IMR-90 (cell line): ENCODE measurements around the gene CNST. TPM values are rescaled to one million over a fixed set of nuclear protein-coding genes. Genes with fewer than 3 reads are reported as not detected.

Source experiments
- ATAC-seq: fragments of 200-7000 bp; cut with Tn5 transposase; 2 replicates; pipeline ENCODE4 v1.9.1; 2020; ENCODE audit warnings: low read depth, mild to moderate bottlenecking, moderate library complexity
- BruUV-seq: library from RNA; stranded (reverse); fragments of 400-500 nt; replicated peaks from 2 replicates; lab custom pipeline; 2021; lab: Mats Ljungman, UMichigan
- CTCF ChIA-PET: fragments of 300-600 bp; formaldehyde crosslinking; extraction: SDS; loops from one replicate; lab custom pipeline; 2021; ENCODE audit warnings: antibody characterized with exemption; lab: Yijun Ruan, JAX
- POLR2A ChIA-PET: fragments of 300-600 bp; sonication (Branson Sonifier 250); formaldehyde crosslinking; loops from one replicate; lab custom pipeline; 2022; ENCODE audit warnings: antibody characterized with exemption; ENCODE audit not compliant: unreplicated experiment; lab: Charles Lee
- DNase-seq: peaks from one replicate; pipeline ENCODE4 v3.0.0; 2013
- H2AFZ ChIP-seq: replicated peaks from 2 replicates; pipeline ENCODE3; 2013; ENCODE audit warnings: low read length, mild to moderate bottlenecking; ENCODE audit not compliant: poor library complexity
- H2AK5ac ChIP-seq: 2 replicates; pipeline ENCODE4 v1.6.1; 2013; ENCODE audit warnings: low read depth, low read length, inconsistent platforms
- H2AK9ac ChIP-seq: replicated peaks from 2 replicates; pipeline ENCODE3; 2013; ENCODE audit warnings: mild to moderate bottlenecking, low read depth, low read length, moderate library complexity; ENCODE audit not compliant: poor library complexity
- H2BK120ac ChIP-seq: 2 replicates; pipeline ENCODE4 v1.6.1; 2013; ENCODE audit warnings: low read depth, low read length, inconsistent platforms
- H2BK15ac ChIP-seq: 3 replicates; pipeline ENCODE4 v1.6.1; 2013; ENCODE audit warnings: low read depth, low read length, inconsistent platforms
- H2BK20ac ChIP-seq: 2 replicates; pipeline ENCODE4 v1.6.1; 2013; ENCODE audit warnings: low read depth, mild to moderate bottlenecking, inconsistent platforms, low read length, moderate library complexity
- H2BK5ac ChIP-seq: 2 replicates; pipeline ENCODE4 v1.6.1; 2013; ENCODE audit warnings: mild to moderate bottlenecking, low read depth, low read length, inconsistent platforms; ENCODE audit not compliant: poor library complexity, severe bottlenecking
- H3K14ac ChIP-seq: replicated peaks from 2 replicates; pipeline ENCODE4 v1.6.1; 2013; ENCODE audit warnings: low read depth, low read length, inconsistent platforms
- H3K18ac ChIP-seq: 2 replicates; pipeline ENCODE4 v1.6.1; 2013; ENCODE audit warnings: low read depth, low read length, control low read depth
- H3K23ac ChIP-seq: 2 replicates; pipeline ENCODE4 v1.6.1; 2013; ENCODE audit warnings: low read depth, low read length, inconsistent platforms
- H3K27ac ChIP-seq: 2 replicates; pipeline ENCODE4 v1.5.1; 2013; ENCODE audit warnings: mild to moderate bottlenecking, control low read depth, low read length; ENCODE audit not compliant: insufficient read depth
- H3K27me3 ChIP-seq: 2 replicates; pipeline ENCODE4 v1.6.1; 2013; ENCODE audit warnings: low read length; ENCODE audit not compliant: control insufficient read depth, insufficient read depth
- H3K36me3 ChIP-seq: 2 replicates; pipeline ENCODE4 v1.6.1; 2013; ENCODE audit warnings: low read length, mixed read lengths; ENCODE audit not compliant: control insufficient read depth, insufficient read depth
- H3K4ac ChIP-seq: 2 replicates; pipeline ENCODE4 v1.6.1; 2013; ENCODE audit warnings: low read depth, low read length, inconsistent platforms
- H3K4me1 ChIP-seq: 2 replicates; pipeline ENCODE4 v1.6.1; 2013; ENCODE audit warnings: low read length, mixed read lengths; ENCODE audit not compliant: control insufficient read depth, insufficient read depth
- H3K4me2 ChIP-seq: 2 replicates; pipeline ENCODE4 v1.6.1; 2013; ENCODE audit warnings: low read depth, mild to moderate bottlenecking, control low read depth, low read length, moderate library complexity
- H3K4me3 ChIP-seq: 2 replicates; pipeline ENCODE4 v1.5.1; 2013; ENCODE audit warnings: low read depth, mild to moderate bottlenecking, control low read depth, low read length, moderate library complexity; ENCODE audit not compliant: insufficient read depth
- H3K56ac ChIP-seq: 2 replicates; pipeline ENCODE4 v1.6.1; 2013; ENCODE audit warnings: low read length, inconsistent platforms; ENCODE audit not compliant: insufficient read depth; ENCODE audit errors: extremely low read depth
- H3K79me1 ChIP-seq, 2 experiments: 2 replicates each; pipeline ENCODE4 v1.6.1; 2013; ENCODE audit warnings: low read length in 2 of 2, inconsistent platforms in 1 of 2, low read depth in 1 of 2
- H3K9ac ChIP-seq: 2 replicates; pipeline ENCODE4 v1.6.1; 2013; ENCODE audit warnings: low read depth, low read length, control low read depth
- H3K9me1 ChIP-seq: 2 replicates; pipeline ENCODE4 v1.6.1; 2013; ENCODE audit warnings: low read length, inconsistent platforms; ENCODE audit not compliant: insufficient read depth
- H3K9me3 ChIP-seq: 2 replicates; pipeline ENCODE4 v1.6.1; 2013; ENCODE audit warnings: low read length; ENCODE audit not compliant: control insufficient read depth, insufficient read depth
- H4K20me1 ChIP-seq: 2 replicates; pipeline ENCODE4 v1.6.1; 2013; ENCODE audit warnings: low read length, inconsistent platforms; ENCODE audit not compliant: insufficient read depth
- H4K5ac ChIP-seq: 2 replicates; pipeline ENCODE4 v1.6.1; 2013; ENCODE audit warnings: mild to moderate bottlenecking, low read depth, low read length, control low read depth
- H4K8ac ChIP-seq, 2 experiments: 2 replicates each; pipeline ENCODE4 v1.6.1; 2013; ENCODE audit warnings: low read depth in 2 of 2, low read length in 2 of 2, control low read depth in 1 of 2, inconsistent platforms in 1 of 2
- H4K91ac ChIP-seq: 2 replicates; pipeline ENCODE4 v1.6.1; 2013; ENCODE audit warnings: low read depth, low read length, inconsistent platforms; ENCODE audit not compliant: insufficient read depth
- MAFK ChIP-seq: IDR thresholded peaks from 2 replicates; pipeline ENCODE4 v1.6.1; 2012; ENCODE audit warnings: low read depth, low read length, improper control_type of control experiment
- WGBS, 2 experiments: methylation state at CpG; one replicate each; pipeline versions ENCODE4 v1.1.5 to v1.1.7; 2013; ENCODE audit warnings: missing lambda C conversion rate in 2 of 2; ENCODE audit not compliant: insufficient read length in 1 of 2; ENCODE audit errors: extremely low coverage in 2 of 2; 5-methylcytosine and 5-hydroxymethylcytosine counted together
- dilution Hi-C: fragments of 300-500 bp; cut with HindIII; formaldehyde crosslinking; loops from one replicate; pipeline ENCODE4 v1.14.3; 2018; ENCODE audit warnings: low sequenced_read_pairs; ENCODE audit not compliant: unreplicated experiment
- in situ Hi-C: fragments of 300-500 bp; cut with MboI; formaldehyde crosslinking; loops from 3 replicates; pipeline ENCODE4 v1.14.3; 2019; ENCODE audit warnings: low sequenced_read_pairs, inconsistent platforms, mixed read lengths
- intact Hi-C: fragments of 100-400 bp; cut with micrococcal nuclease; formaldehyde crosslinking; loops from 2 replicates; pipeline ENCODE4 v1.10.0; 2022
- polyA plus RNA-seq, 3 experiments: library from polyadenylated mRNA; depleted of rRNA; stranded (reverse); fragments of >200 nt; gene quantifications; 2 replicates each; pipeline ENCODE4 v1.2.3, GENCODE V29; 2012; ENCODE audit warnings: low replicate concordance in 1 of 3
- total RNA-seq: library from RNA; depleted of rRNA; stranded (reverse); fragments of >200 nt; gene quantifications from 2 replicates; pipeline ENCODE4 v1.2.3, GENCODE V29; 2012

The CNST gene
- total and polyA plus RNA-seq, 2 of the 4 experiments (the other 2 are of a cell fraction): 15.4 to 25.5 TPM

DNA sequence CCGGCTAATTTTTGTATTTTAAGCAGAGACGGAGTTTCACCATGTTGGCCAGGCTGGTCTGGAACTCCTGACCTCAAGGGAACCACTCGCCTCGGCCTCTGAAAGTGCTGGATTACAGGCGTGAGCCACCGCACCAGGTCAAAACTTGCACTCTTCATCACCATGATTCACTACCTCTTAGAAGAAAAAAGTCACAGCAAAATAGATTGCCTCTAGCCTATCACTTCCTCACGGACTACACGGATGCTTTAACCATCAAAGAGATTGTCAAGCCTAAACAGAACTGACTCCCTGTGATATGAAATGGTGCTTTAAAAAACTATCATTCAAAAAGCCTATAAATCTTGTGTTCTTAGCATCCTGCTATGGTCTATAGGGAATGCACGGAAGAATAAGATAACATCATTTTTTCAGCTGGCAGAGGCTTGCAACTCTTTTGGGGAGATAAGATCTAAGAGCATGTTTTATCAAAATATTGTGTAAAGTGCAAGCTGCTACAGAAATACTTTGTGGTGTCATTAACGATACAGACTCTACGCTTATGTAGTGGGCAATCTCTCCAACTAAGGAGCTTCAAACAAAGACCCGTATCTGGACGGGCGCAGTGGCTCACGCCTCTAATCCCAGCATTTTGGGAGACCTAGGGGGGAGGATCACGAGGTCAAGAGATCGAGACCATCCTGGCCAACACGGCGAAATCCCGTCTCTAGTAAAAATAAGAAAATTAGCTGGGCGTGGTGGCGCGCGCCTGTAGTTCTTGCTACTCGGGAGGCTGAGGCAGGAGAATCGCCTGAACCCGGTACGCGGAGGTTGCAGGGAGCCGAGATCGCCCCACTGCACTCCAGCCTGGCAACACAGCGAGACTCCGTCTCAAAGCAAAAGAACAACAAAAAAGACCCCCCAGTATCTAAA lies 1.2 kb upstream of the CNST start:
- peak overlapping the region; percentile 66; the same call in 1 of the 2 replicates for H2AK5ac ChIP-seq
- POLR2A ChIA-PET: interaction anchor here (0.6 to 0.7 kb wide), 2 partner anchors 15 to 1426 kb away, joined by 3 to 15 read pairs; no protein-coding TSS in a partner anchor
- dilution Hi-C loops (no loop called here), intact Hi-C loops (loop anchor here (5.0 kb wide), 1 partner anchor 187 kb away; no protein-coding TSS in a partner anchor), in situ Hi-C loops (no loop called here)
- H3K9me3 ChIP-seq: no peaks in the 10 kb centered on the region
- H3K27me3 ChIP-seq: no peaks in the 10 kb centered on the region
- DNase-seq: no peak
- no peak for ATAC-seq
- H3K4me1 ChIP-seq: peaks cover 5% of the 10 kb centered on the region; the same call in 1 of the 2 replicates
- H4K5ac ChIP-seq: peak overlapping the region; percentile 75; the same call in 1 of the 2 replicates
- H4K20me1 ChIP-seq: no peaks in the 10 kb centered on the region
- peak overlapping the region; percentile 61 for H3K14ac ChIP-seq
- H3K9me1 ChIP-seq: no peaks in the 10 kb centered on the region; the same call in 1 of the 2 replicates
- no peak overlapping the region for H3K18ac ChIP-seq
- BruUV-seq: TSS peak; percentile 45
- H2BK5ac ChIP-seq: no peak overlapping the region
- no peak overlapping the region for H2BK120ac ChIP-seq
- peak overlapping the region; percentile 9; the same call in 1 of the 2 replicates for H4K91ac ChIP-seq
- H2BK15ac ChIP-seq: no peak overlapping the region
- peak overlapping the region; percentile 98 for H2AFZ ChIP-seq
- 77% methylated on average over 8 of the region's 33 CpGs; no CpG with 5 or more reads in 1 of the 2 experiments for WGBS, 2 experiments
- H3K9ac ChIP-seq: peak overlapping the region; percentile 75
- peak overlapping the region; percentile 89 for H2AK9ac ChIP-seq
- H3K56ac ChIP-seq: peak overlapping the region; percentile 65
- H3K4me3 ChIP-seq: peak overlapping the region; percentile 81
- H3K36me3 ChIP-seq: peaks cover 7% of the 10 kb centered on the region
- peaks cover 15 to 50% of the 10 kb centered on the region in 2 experiments; a peak in 3 of 4 replicates for H3K79me1 ChIP-seq
- CTCF ChIA-PET: no interaction called here
- H4K8ac ChIP-seq: peak overlapping the region; percentile 18 to 79; a peak in 2 of 4 replicates
- no peak for TF ChIP-seq MAFK
- no peak overlapping the region for H2BK20ac ChIP-seq
- H3K4ac ChIP-seq: 0 out of 2 replicates have a peak overlapping the region, but pooled peaks have one; percentile 4
- peak overlapping the region; percentile 99 for H3K4me2 ChIP-seq
- H3K27ac ChIP-seq: peak overlapping the region; percentile 41
- H3K23ac ChIP-seq: peak overlapping the region; percentile 54; the same call in 1 of the 2 replicates
